Left lung (tissue), 10 donors: Measurements from ENCODE around the gene ROBO1. TPM values are rescaled to one million over a fixed set of nuclear protein-coding genes. Genes with fewer than 3 reads are reported as not detected.

Experiments used
- ATAC-seq: fragments of 200-7000 bp; cut with Tn5 transposase; one replicate; pipeline ENCODE4 v1.9.1; 2020; ENCODE audit warnings: moderate library complexity
- DNase-seq, 4 donors: peaks; one replicate each; pipeline ENCODE4 v3.0.0-alpha.2; 2013 to 2020
- H3K27ac ChIP-seq, 2 donors: fragments of 200-600 bp; sonication (generic) in 1 of 2; one replicate each; pipeline versions ENCODE4 v1.5.0 to v1.8.0; 2020 to 2021
- H3K27me3 ChIP-seq, 2 donors: fragments of 200-600 bp; sonication (generic) in 1 of 2; one replicate each; pipeline versions ENCODE4 v1.5.0 to v1.8.0; 2020 to 2021
- H3K36me3 ChIP-seq, 2 donors: fragments of 200-600 bp; sonication (generic) in 1 of 2; one replicate each; pipeline versions ENCODE4 v1.5.0 to v1.8.0; 2020 to 2021
- H3K4me1 ChIP-seq, 2 donors: fragments of 200-600 bp; one replicate each; pipeline ENCODE4 v1.8.0; 2021
- H3K4me3 ChIP-seq, 2 donors: fragments of 200-600 bp; sonication (generic) in 1 of 2; one replicate each; pipeline versions ENCODE4 v1.5.0 to v1.8.0; 2020 to 2021; ENCODE audit warnings: mild to moderate bottlenecking in 1 of 2
- H3K9me3 ChIP-seq, 2 donors: fragments of 200-600 bp; sonication (generic) in 1 of 2; one replicate each; pipeline versions ENCODE4 v1.5.0 to v1.8.0; 2020 to 2021
- intact Hi-C, 2 donors: fragments of 100-400 bp; cut with DNase I; formaldehyde crosslinking; loops; one replicate each; pipeline versions ENCODE4 v1.11.2 to v1.14.2; 2022
- polyA plus RNA-seq, 6 donors: library from polyadenylated mRNA; unstranded; fragments of 120-200 nt; gene quantifications; one replicate each; pipeline ENCODE4 v1.2.1, GENCODE V29; 2013; ENCODE audit not compliant: insufficient read length in 6 of 6
- total RNA-seq, 2 donors: library from RNA; stranded (reverse); fragmentation: NEBNext Ultra II Directional; extraction: Animal tissue kit (Norgen Biotek cat#: 25700); gene quantifications; one replicate each; pipeline ENCODE4 v1.2.1, GENCODE V29; 2021
- TF ChIP-seq, protein P1 (sequence below), 2 donors: fragments of 200-600 bp; sonication (generic) in 1 of 2; IDR thresholded peaks; one replicate each; pipeline versions ENCODE4 v1.5.0 to v1.8.0; 2021; ENCODE audit warnings: antibody characterized with exemption in 2 of 2
- donor health status: DM: no; HTN: yes; CAD: no.
- donor health status: DM: no; HTN: no; CAD: no.

ROBO1 gene
- total and polyA plus RNA-seq, 8 donors: 20.3 to 134 (median 102) TPM

DNA sequence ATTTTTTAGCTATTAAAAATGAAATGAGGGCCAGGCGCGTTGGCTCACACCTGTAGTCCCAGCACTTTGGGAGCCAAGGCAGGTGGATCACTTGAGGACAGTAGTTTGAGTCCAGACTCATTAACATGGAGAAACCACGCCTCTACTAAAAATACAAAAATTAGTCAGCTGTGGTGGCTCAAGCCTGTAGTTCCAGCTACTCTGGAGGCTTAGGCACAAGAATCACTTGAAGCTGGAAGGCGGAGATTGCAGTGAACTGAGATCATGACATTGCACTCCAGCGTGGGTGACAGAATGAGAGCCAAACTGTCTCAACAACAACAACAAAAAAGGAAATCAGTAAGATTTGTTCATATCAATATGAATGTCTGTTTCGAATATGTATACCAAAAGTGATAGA, 517.1 kb downstream of the ROBO1 start:
- ATAC-seq: no peak
- H3K4me1 ChIP-seq: no peaks in the 10 kb centered on the region
- no peak for DNase-seq
- H3K4me3 ChIP-seq: no peak overlapping the region
- intact Hi-C loops: no loop called here
- H3K27me3 ChIP-seq: no peaks in the 10 kb centered on the region
- TF ChIP-seq, protein P1, sequence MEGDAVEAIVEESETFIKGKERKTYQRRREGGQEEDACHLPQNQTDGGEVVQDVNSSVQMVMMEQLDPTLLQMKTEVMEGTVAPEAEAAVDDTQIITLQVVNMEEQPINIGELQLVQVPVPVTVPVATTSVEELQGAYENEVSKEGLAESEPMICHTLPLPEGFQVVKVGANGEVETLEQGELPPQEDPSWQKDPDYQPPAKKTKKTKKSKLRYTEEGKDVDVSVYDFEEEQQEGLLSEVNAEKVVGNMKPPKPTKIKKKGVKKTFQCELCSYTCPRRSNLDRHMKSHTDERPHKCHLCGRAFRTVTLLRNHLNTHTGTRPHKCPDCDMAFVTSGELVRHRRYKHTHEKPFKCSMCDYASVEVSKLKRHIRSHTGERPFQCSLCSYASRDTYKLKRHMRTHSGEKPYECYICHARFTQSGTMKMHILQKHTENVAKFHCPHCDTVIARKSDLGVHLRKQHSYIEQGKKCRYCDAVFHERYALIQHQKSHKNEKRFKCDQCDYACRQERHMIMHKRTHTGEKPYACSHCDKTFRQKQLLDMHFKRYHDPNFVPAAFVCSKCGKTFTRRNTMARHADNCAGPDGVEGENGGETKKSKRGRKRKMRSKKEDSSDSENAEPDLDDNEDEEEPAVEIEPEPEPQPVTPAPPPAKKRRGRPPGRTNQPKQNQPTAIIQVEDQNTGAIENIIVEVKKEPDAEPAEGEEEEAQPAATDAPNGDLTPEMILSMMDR (IDR thresholded peaks at IDR 0.05): no peak
- no peaks in the 10 kb centered on the region for H3K36me3 ChIP-seq
- no peaks in the 10 kb centered on the region for H3K9me3 ChIP-seq
- no peak overlapping the region for H3K27ac ChIP-seq

DNA sequence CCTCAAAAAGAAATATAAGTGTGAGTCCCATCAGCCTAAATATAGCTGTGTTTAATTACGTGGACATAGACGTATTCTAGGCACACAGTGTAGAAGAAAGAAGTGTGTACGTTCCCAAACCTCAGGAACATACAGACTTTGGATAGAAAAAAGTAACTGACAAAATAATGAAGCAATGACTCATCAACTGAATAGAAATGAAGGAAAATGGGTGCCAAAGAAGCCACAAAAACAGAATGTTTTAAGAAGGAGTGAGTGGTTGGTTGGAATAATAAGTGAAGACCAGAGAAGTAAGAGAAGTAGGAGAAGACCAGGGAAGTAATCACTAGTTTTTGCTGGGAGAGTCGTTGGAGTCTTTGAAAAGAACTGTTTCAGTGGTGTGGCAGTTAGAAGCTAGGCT, 518.1 kb downstream of the ROBO1 start:
- no peaks in the 10 kb centered on the region for H3K4me1 ChIP-seq
- TF ChIP-seq, protein P1 (IDR thresholded peaks at IDR 0.05): no peak
- no peak for DNase-seq
- H3K9me3 ChIP-seq: no peaks in the 10 kb centered on the region
- no peaks in the 10 kb centered on the region for H3K36me3 ChIP-seq
- no peak for ATAC-seq
- no peak overlapping the region for H3K4me3 ChIP-seq
- intact Hi-C loops: no loop called here
- H3K27ac ChIP-seq: no peak overlapping the region
- H3K27me3 ChIP-seq: no peaks in the 10 kb centered on the region

DNA sequence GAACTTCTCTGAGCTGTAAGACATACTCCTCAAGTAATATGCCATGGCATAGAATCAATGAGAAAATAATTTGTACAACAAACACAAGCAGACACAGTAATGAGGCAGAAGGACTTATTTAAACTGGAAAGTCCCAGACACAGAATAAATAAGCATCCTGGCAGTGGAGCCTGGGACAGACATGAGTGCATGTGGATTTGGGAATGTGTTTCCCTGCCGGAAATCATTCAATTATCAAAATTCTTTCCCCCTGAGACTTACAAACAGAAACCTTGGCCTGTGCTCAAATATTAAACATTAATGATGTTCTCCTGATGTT, 520.1 kb downstream of the ROBO1 start:
- no peak overlapping the region for H3K4me3 ChIP-seq
- TF ChIP-seq, protein P1 (IDR thresholded peaks at IDR 0.05): no peak
- peaks cover 0 to under 1% of the 10 kb centered on the region in 2 donors for H3K9me3 ChIP-seq
- ATAC-seq (peak; percentile 77), DNase-seq (peak in 3 of 4 donors; percentile 32 to 91 (median 87))
- intact Hi-C loops: no loop called here
- H3K36me3 ChIP-seq: no peaks in the 10 kb centered on the region
- H3K4me1 ChIP-seq: no peaks in the 10 kb centered on the region
- H3K27me3 ChIP-seq: no peaks in the 10 kb centered on the region
- H3K27ac ChIP-seq: peak overlapping the region; percentile 1 to 69

DNA sequence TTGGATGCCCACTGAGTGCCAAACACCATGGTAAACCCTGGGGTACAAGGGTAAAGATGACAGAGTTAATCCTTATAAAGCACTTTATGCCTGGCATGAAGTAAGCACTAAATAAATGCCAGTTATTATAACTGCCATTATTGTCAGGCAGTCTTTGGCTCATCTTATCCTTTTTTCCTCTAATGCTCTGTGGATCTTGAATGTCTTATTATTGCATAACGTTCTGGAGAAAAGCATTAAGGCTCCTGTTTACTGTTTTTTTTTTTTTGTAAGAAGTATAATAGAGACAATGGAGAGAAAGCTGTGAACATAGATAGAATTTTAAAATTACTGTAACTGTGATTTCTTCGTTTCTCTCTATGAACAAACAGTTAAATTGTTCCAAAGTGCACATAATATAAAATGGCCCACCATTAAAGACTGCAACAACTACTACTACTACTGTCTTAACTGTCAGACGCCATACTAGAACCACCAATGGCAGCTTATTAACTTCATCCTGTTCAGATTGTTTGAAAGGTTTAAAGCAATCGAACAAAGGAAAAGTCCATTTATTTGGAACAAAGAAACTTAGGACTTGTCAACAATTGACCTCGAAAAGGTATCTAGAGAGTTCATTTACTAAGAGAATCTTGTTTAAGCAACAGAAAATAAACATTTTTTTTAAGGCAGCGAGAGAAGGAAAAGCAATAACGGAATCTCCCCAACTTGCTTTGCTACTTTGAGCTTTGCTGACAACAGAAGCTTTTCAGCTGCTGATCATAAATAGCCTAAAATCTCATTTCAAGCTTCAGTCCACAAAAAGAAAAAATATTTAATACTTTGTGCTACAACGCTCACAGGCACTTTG, 520.7 kb downstream of the ROBO1 start:
- H3K9me3 ChIP-seq: peaks cover 0 to 6% of the 10 kb centered on the region in 2 donors
- H3K27ac ChIP-seq: peak overlapping the region; percentile 1 to 69
- intact Hi-C loops: no loop called here
- DNase-seq (peak in 2 of 4 donors; percentile 85 to 87), ATAC-seq (peak; percentile 33)
- no peaks in the 10 kb centered on the region for H3K27me3 ChIP-seq
- H3K36me3 ChIP-seq: no peaks in the 10 kb centered on the region
- TF ChIP-seq, protein P1 (IDR thresholded peaks at IDR 0.05): no peak
- H3K4me1 ChIP-seq: no peaks in the 10 kb centered on the region
- no peak overlapping the region for H3K4me3 ChIP-seq

DNA sequence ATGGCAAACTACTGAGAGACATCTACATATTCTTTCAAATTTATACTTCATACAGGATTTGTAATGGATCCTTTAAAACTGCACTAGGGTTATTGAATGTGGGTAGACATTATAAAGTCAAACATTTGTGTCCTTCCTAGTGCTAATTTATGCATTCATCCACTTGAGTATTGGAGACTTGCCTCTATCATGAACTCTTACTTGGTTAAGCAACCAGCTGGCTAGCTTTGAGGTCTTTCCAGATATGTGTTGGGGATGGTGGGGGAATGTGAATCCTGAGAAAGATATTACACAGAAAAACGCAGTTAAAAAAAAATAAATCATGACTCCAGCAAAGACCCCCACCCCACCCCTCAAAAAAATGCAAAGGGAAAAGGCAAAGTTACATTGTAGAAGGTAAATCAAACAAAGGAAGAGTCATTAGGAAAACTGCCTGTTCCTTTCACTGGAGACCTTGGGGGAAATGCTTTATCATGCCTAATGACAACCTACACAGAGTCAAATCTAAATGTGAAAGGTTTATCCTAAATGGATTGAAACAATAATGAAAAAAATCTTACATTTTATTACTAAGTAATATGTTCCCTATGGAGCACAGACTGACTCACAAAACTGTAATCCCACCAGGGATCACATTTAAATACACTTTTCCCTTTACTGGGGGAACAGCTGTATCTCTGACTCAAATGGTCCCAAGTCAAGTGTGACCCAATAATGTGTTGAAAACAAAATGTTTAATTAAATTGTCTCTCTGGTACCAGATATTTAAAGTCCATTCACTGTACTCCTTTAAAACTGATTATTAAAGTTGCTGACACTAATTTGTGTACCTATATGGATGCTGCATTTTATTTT, 522.3 kb downstream of the ROBO1 start:
- TF ChIP-seq, protein P1 (IDR thresholded peaks at IDR 0.05): no peak
- intact Hi-C loops: no loop called here
- Histone ChIP-seq H3K36me3 (no peaks in the 10 kb centered on the region), H3K27me3 (no peaks in the 10 kb centered on the region), H3K4me1 (no peaks in the 10 kb centered on the region), H3K9me3 (peaks cover 0 to 11% of the 10 kb centered on the region in 2 donors), H3K27ac (no peak overlapping the region), H3K4me3 (no peak overlapping the region)
- DNase-seq (no peak), ATAC-seq (no peak)
